GOT3 (cell line): Measurements from ENCODE around the gene PRMT9.

ENCODE experiments used
- DNase-seq: peaks from one replicate; lab custom pipeline; 2025; ENCODE audit warnings: mixed read lengths; lab: John Stamatoyannopoulos, UW

The PRMT9 gene

GRCh38 chr4:147683717-147684700 is at the start of gene PRMT9:
Gene PRMT9 (minus strand): TSS chr4:147684163. CDS start chr4:147683987, 176 bp downstream.
- DNase-seq: peak; percentile 43

GRCh38 chr4:147732518-147733235 is 48.7 kb upstream of the PRMT9 start:
- DNase-seq: no peak

GRCh38 chr4:147731580-147732517 is 47.9 kb upstream of the PRMT9 start, which contains the start of gene ARHGAP10:
Gene ARHGAP10 (plus strand): TSS chr4:147732088. CDS start chr4:147732302, 214 bp downstream.
- DNase-seq: peak; percentile 30

GRCh38 chr4:147730333-147730732 is 46.4 kb upstream of the PRMT9 start:
- DNase-seq: no peak

DNA sequence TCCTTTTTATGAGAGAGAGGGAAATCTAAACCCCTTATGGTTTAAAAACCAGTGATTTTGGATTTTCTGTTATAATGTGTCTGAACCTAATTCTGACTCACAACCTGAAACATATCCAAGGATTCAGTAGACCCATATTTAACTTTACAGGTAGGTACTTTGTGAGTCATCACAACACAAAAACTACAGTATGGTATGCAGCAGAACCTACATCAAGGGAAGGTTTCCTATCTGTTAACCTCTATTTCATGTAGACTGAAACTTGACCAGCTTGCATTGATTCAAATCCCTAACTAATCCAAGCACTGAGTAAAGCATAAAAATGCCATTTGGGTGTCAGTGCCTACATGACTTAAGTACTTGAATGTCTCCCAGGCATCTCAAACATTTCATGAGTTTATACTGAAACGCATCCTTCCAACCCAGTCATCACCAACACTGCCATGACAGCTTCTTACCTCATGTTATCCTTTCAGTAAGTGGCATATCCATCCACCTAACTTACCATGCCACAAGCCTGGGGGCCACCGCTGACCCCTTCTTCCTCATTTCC is 43.6 kb upstream of the PRMT9 start:
- no peak for DNase-seq

GRCh38 chr4:147725673-147726072 is 41.7 kb upstream of the PRMT9 start:
- no peak for DNase-seq

DNA sequence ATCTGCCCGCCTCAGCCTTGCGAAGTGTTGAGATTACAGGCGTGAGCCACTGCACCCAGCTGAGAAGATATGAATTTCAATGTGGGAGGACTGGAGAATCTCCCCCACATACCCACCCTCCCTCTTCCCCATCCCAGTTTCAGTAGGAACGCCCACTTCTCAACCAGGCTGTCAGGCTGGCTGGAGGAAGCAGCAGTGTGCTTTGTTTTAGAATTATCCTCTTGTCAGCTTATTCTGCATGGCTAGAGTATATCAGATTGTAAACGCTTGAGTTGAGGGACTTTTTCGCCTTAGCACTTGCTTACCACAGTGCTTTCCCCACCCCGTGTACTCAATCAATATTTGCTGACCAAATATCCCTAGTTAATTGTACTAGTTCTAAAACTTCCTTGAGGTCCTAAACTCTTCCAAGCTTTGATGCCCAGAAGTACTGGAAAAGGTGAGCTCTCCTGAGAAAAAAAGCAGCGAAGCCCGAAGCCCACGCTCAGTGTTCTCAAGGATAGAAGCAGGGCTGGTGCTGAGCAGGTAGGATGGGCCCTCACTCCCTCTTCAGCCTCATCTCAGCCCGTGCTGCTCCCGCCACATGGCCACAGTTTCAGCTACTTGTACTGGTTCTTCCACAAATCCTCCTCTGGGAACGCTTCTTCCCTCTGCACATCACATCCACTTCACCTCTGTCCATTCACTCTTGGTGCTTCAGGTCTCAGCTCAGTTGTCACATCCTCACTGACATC is 40.7 kb upstream of the PRMT9 start:
- no peak for DNase-seq

GRCh38 chr4:147723326-147723725 is 39.4 kb upstream of the PRMT9 start:
- DNase-seq: no peak

DNA sequence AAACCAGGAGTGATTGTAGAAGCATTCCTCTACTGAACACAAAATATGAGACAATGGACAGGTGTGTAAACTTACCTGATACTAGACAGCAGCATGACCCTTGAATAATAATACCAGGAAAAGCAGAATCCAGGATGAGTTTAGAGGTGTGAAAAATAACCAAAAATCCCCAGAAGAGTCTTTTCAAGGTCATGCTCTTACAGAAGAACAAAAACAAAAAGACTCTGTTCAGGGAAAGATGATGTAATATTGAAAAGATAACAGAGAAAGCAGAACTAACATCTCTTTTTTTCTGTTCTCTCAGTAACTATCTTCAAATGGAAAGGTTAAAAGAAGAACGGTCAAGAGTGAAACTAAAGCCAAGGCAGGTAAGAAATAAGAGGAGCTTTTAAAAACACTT is 33.9 kb upstream of the PRMT9 start:
- no peak for DNase-seq

GRCh38 chr4:147714575-147715401 is 30.8 kb upstream of the PRMT9 start:
- DNase-seq: no peak

- no peak for DNase-seq
Measured at GRCh38 chr4:147709999-147710398, 26.0 kb upstream of the PRMT9 start.

GRCh38 chr4:147707892-147708672 is 24.1 kb upstream of the PRMT9 start:
- no peak for DNase-seq

- no peak for DNase-seq
Measured at GRCh38 chr4:147704846-147705245, 20.9 kb upstream of the PRMT9 start.

DNA sequence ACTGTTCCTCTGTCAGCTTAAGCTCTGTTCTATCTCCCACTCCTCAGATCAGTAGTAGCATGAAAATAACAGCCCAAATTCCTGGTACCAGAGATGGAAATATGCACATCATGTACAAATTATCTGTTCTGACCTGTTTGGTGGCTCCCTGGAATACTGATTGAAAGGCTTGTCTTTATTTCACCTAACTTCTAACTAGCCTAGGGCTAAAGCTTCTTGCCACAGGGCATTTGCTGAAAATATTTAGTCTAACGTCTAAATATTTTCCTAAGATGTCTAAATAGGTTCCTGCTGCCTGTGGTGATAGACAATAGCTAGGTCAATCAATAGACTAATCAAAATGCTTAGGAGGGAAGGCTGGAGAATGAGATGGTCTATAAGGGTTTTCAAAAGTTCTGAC is 12.9 kb upstream of the PRMT9 start:
- no peak for DNase-seq

DNA sequence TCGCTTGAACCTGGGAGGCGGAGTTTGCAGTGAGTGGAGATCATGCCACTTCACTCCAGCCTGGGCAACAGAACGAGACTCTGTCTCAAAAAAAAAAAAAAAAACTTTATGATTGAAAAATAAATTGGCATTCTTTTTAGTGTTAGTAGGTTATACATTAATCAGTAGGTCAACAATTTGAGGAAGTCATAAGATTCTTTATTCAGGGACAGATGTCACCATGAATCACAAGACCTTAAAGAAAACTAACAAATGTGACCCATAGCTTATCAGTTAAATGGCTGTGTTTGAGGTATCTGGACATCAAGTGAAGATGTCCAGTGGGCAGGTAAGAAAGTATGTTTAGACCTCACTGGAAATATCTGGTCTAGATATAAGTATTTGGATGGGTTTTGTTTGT is 9.3 kb upstream of the PRMT9 start:
- DNase-seq: no peak

DNA sequence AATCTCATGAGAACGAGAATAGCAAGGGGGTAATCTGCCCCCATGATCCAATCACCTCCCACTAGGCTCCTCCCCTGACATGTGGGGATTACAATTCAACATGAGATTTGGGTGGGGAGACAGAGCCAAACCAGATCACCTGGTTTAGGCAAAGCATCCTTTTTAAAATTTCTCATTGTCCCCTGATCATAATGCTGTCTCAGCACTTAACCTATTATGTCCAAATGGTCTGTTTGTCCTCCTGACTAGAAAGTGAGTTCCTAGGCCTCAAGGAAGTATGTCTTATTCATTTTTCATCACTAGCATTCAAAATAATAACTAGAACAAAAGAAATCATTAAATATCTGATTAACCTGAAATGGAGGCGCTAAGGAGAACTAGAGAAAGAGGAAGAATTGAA is 7.9 kb upstream of the PRMT9 start:
- no peak for DNase-seq

GRCh38 chr4:147689067-147689466 is 5.1 kb upstream of the PRMT9 start:
- DNase-seq: no peak

- no peak for DNase-seq
Measured at GRCh38 chr4:147683188-147683591, 773 bp downstream of the PRMT9 start.

DNA sequence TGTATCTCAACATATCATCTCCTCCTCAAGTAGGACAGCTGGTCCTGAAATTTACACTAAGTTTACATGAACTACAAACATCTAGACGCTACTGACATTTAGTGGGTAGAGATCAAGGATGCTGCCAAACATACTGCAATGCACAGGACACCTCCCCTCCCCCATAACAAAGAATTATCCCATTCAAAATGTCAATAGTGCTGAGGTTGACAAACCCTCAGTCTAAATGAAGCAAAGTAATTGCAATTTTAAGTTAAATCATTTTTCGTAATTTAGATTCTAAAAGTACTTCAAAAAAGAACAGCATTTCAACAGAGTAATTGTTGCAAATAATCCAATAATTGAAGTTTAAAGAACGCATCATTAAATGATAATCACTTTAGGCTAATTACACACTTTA is 1.2 kb downstream of the PRMT9 start:
- no peak for DNase-seq
